Activated CD4-positive, alpha-beta memory T cell treated with anti-CD3 and anti-CD28 coated beads for 36 hours (primary cell): ENCODE results near the gene SRPK2. TPM values are rescaled to one million over a fixed set of nuclear protein-coding genes. Genes with fewer than 3 reads are reported as not detected.
A peak's percentile ranks its signal among the peaks of the same experiment; 100 is the strongest.

Experiments
- CTCF ChIA-PET: fragments of 350-600 bp; sonication (Branson Sonifier 250); formaldehyde crosslinking; loops from one replicate; lab custom pipeline; 2021; ENCODE audit warnings: antibody characterized with exemption, inconsistent platforms; lab: Charles Lee
- POLR2A ChIA-PET: fragments of 350-600 bp; sonication (Branson Sonifier 250); formaldehyde crosslinking; loops from one replicate; lab custom pipeline; 2021; ENCODE audit warnings: antibody characterized with exemption; lab: Charles Lee
- DNase-seq: peaks from one replicate; pipeline ENCODE4 v3.0.0-alpha.2; 2020
- H3K27ac Mint-ChIP-seq: one replicate; pipeline ENCODE4 v1.8.0; 2021; ENCODE audit warnings: mixed read lengths
- H3K27me3 Mint-ChIP-seq: one replicate; pipeline ENCODE4 v1.8.0; 2021; ENCODE audit warnings: mixed read lengths
- H3K36me3 Mint-ChIP-seq: one replicate; pipeline ENCODE4 v1.8.0; 2021; ENCODE audit warnings: mixed read lengths
- H3K4me1 Mint-ChIP-seq: one replicate; pipeline ENCODE4 v1.8.0; 2021; ENCODE audit warnings: low read depth, mixed read lengths
- H3K4me3 Mint-ChIP-seq: one replicate; pipeline ENCODE4 v1.8.0; 2021; ENCODE audit warnings: mild to moderate bottlenecking, mixed read lengths
- H3K9me3 Mint-ChIP-seq: one replicate; pipeline ENCODE4 v1.8.0; 2021; ENCODE audit warnings: mixed read lengths
- intact Hi-C: fragments of 100-400 bp; cut with micrococcal nuclease; formaldehyde crosslinking; loops from one replicate; pipeline ENCODE4 v1.15.1; 2023
- total RNA-seq, 2 experiments: library from RNA; stranded (reverse); gene quantifications; one replicate each; pipeline ENCODE4 v1.2.3, GENCODE V29; 2021

Gene SRPK2
- total RNA-seq, 2 experiments from 2014 or later, result 39.1 to 40.6 TPM

- peaks cover 63% of the 10 kb centered on the region for H3K4me1 Mint-ChIP-seq
- H3K27ac Mint-ChIP-seq, result no peak overlapping the region
- DNase-seq, result no peak
- no peaks in the 10 kb centered on the region for H3K27me3 Mint-ChIP-seq
- H3K36me3 Mint-ChIP-seq, result peaks cover 3% of the 10 kb centered on the region
- peaks cover 4% of the 10 kb centered on the region for H3K9me3 Mint-ChIP-seq
- no peak overlapping the region for H3K4me3 Mint-ChIP-seq
- intact Hi-C loops, result no loop called here
- ChIA-PET CTCF (interaction anchor here (0.6 kb wide), 1 partner anchor 120 kb away, joined by 3 read pairs; no protein-coding TSS in a partner anchor), POLR2A (no interaction called here)
Observed at GRCh38 chr7:105212212-105212611, 176.5 kb downstream of the SRPK2 start.

- Mint-ChIP-seq H3K36me3 (peaks cover 3% of the 10 kb centered on the region), H3K27ac (no peak overlapping the region), H3K4me1 (peaks cover 73% of the 10 kb centered on the region), H3K27me3 (no peaks in the 10 kb centered on the region), H3K9me3 (peaks cover 4% of the 10 kb centered on the region), H3K4me3 (peak overlapping the region; percentile 7)
- ChIA-PET POLR2A (interaction anchor here (0.8 to 0.9 kb wide), 2 partner anchors 8 to 135 kb away, joined by 3 read pairs; no protein-coding TSS in a partner anchor), CTCF (interaction anchor here (0.6 kb wide), 1 partner anchor 26 kb away, joined by 3 read pairs; no protein-coding TSS in a partner anchor)
- DNase-seq, result no peak
- intact Hi-C loops, result no loop called here
Observed at GRCh38 chr7:105210721-105211205, 178.0 kb downstream of the SRPK2 start.

- Mint-ChIP-seq H3K27me3 (no peaks in the 10 kb centered on the region), H3K9me3 (peaks cover 4% of the 10 kb centered on the region), H3K4me1 (peaks cover 73% of the 10 kb centered on the region), H3K4me3 (no peak overlapping the region), H3K36me3 (peaks cover 1% of the 10 kb centered on the region), H3K27ac (no peak overlapping the region)
- CTCF ChIA-PET, result no interaction called here
- no peak for DNase-seq
- POLR2A ChIA-PET, result interaction anchor here (0.8 to 0.9 kb wide), 2 partner anchors 9 to 135 kb away, joined by 3 read pairs; no protein-coding TSS in a partner anchor
- intact Hi-C loops, result loop anchor here (2.0 to 5.0 kb wide), 2 partner anchors 135 to 268 kb away; no protein-coding TSS in a partner anchor
Observed at GRCh38 chr7:105209870-105210269, 178.9 kb downstream of the SRPK2 start.

DNA sequence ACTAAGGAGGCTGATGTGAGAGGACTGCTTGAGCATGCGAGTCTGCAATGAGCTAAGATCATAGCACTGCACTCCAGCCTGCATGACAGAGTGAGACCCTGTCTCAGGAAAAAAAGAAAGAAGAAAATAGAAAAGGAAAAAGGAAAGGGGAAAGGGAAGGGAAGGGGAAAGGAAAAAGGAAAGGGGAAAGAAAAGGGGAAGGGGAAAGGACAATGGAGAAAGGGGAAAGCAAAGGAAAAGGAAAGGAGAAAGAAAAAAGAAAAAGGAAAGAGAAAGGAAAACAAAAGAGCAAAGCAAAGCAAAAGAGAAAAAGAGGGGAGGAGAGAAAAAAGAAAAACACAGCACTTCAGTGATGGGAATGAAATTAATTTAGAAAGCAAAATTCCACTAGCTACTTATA, 179.3 kb downstream of the SRPK2 start:
- Mint-ChIP-seq H3K27me3 (no peaks in the 10 kb centered on the region), H3K9me3 (peaks cover 4% of the 10 kb centered on the region), H3K27ac (peak overlapping the region; percentile 53), H3K4me3 (peak overlapping the region; percentile 53), H3K36me3 (peaks cover 1% of the 10 kb centered on the region), H3K4me1 (peaks cover 72% of the 10 kb centered on the region)
- intact Hi-C loops, result loop anchor here (2.0 to 5.0 kb wide), 2 partner anchors 135 to 267 kb away; no protein-coding TSS in a partner anchor
- DNase-seq, result no peak
- ChIA-PET POLR2A (interaction anchor here (0.7 kb wide), 1 partner anchor 10 kb away, joined by 4 read pairs; no protein-coding TSS in a partner anchor), CTCF (interaction anchor here (0.7 kb wide), 1 partner anchor 136 kb away, joined by 3 read pairs; no protein-coding TSS in a partner anchor)

- Mint-ChIP-seq H3K4me1 (peaks cover 62% of the 10 kb centered on the region), H3K36me3 (peaks cover 16% of the 10 kb centered on the region), H3K9me3 (peaks cover 4% of the 10 kb centered on the region), H3K27me3 (no peaks in the 10 kb centered on the region), H3K4me3 (no peak overlapping the region), H3K27ac (peak overlapping the region; percentile 45)
- ChIA-PET CTCF (interaction anchor here (0.6 kb wide), 1 partner anchor 97 kb away, joined by 3 read pairs; no protein-coding TSS in a partner anchor), POLR2A (no interaction called here)
- intact Hi-C loops, result loop anchor here (5.0 kb wide), 1 partner anchor 265 kb away; no protein-coding TSS in a partner anchor
- DNase-seq, result no peak
Observed at GRCh38 chr7:105206985-105207384, 181.7 kb downstream of the SRPK2 start.

DNA sequence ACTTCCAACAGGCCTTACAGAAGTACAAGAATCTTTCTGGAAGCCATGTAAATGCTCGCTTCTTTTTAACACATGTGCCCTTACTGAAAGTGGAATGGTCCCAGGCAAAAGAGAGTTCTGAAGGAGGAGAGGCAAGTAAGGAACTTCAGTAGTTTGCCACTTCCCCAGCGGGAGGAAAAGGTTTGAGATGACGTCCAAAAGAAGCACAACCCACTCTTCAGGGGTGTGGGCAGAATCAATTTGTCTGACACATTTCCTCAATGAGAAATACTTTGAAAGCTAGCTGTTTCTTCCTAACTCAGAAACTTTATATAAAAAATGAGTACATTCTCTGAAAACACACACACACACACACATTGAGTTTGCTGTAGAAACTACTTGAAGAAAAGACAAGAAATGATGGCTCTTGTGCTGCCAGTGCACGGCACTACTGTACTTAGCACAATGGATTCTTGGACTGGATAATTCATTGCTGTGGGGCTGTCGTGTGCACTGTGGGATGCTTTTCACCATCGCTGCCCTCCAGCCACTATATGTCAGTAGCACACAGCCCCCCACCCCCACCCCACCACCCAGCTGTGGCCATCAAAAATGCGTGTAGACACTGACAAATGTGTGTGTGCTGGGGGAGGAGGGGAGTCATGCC, 183.0 kb downstream of the SRPK2 start:
- peak; percentile 67 for DNase-seq
- H3K27ac Mint-ChIP-seq, result peak overlapping the region; percentile 85
- peaks cover 53% of the 10 kb centered on the region for H3K4me1 Mint-ChIP-seq
- peak overlapping the region; percentile 45 for H3K4me3 Mint-ChIP-seq
- ChIA-PET POLR2A (interaction anchor here (1.3 to 2.1 kb wide), 2 partner anchors 93 to 146 kb away, joined by 3 to 5 read pairs; no protein-coding TSS in a partner anchor), CTCF (interaction anchor here (1.4 kb wide), 2 partner anchors 9 to 91 kb away, joined by 3 read pairs; no protein-coding TSS in a partner anchor)
- intact Hi-C loops, result loop anchor here (1.0 to 5.0 kb wide), 5 partner anchors 64 to 263 kb away; no protein-coding TSS in a partner anchor
- H3K27me3 Mint-ChIP-seq, result no peaks in the 10 kb centered on the region
- peaks cover 23% of the 10 kb centered on the region for H3K36me3 Mint-ChIP-seq
- H3K9me3 Mint-ChIP-seq, result no peaks in the 10 kb centered on the region

- DNase-seq, result no peak
- H3K27ac Mint-ChIP-seq, result peak overlapping the region; percentile 85
- H3K4me1 Mint-ChIP-seq, result peaks cover 47% of the 10 kb centered on the region
- no peaks in the 10 kb centered on the region for H3K9me3 Mint-ChIP-seq
- intact Hi-C loops, result loop anchor here (1.0 to 5.0 kb wide), 5 partner anchors 64 to 263 kb away; no protein-coding TSS in a partner anchor
- ChIA-PET CTCF (interaction anchor here (1.4 kb wide), 2 partner anchors 10 to 92 kb away, joined by 3 read pairs; no protein-coding TSS in a partner anchor), POLR2A (interaction anchor here (1.3 to 2.1 kb wide), 2 partner anchors 94 to 147 kb away, joined by 3 to 5 read pairs; no protein-coding TSS in a partner anchor)
- H3K36me3 Mint-ChIP-seq, result peaks cover 29% of the 10 kb centered on the region
- no peaks in the 10 kb centered on the region for H3K27me3 Mint-ChIP-seq
- H3K4me3 Mint-ChIP-seq, result no peak overlapping the region
Observed at GRCh38 chr7:105204953-105205352, 183.8 kb downstream of the SRPK2 start.

- intact Hi-C loops, result loop anchor here (2.0 kb wide), 1 partner anchor 224 kb away; no protein-coding TSS in a partner anchor
- POLR2A ChIA-PET, result interaction anchor here (2.1 kb wide), 1 partner anchor 95 kb away, joined by 5 read pairs; no protein-coding TSS in a partner anchor
- H3K36me3 Mint-ChIP-seq, result peaks cover 29% of the 10 kb centered on the region
- no peaks in the 10 kb centered on the region for H3K9me3 Mint-ChIP-seq
- no peak overlapping the region for H3K27ac Mint-ChIP-seq
- DNase-seq, result no peak
- H3K27me3 Mint-ChIP-seq, result no peaks in the 10 kb centered on the region
- CTCF ChIA-PET, result interaction anchor here (0.9 to 1.4 kb wide), 3 partner anchors 11 to 93 kb away, joined by 3 read pairs; no protein-coding TSS in a partner anchor
- H3K4me3 Mint-ChIP-seq, result no peak overlapping the region
- peaks cover 44% of the 10 kb centered on the region for H3K4me1 Mint-ChIP-seq
Observed at GRCh38 chr7:105204520-105204919, 184.2 kb downstream of the SRPK2 start.

- Mint-ChIP-seq H3K27ac (no peak overlapping the region), H3K36me3 (peaks cover 32% of the 10 kb centered on the region), H3K27me3 (no peaks in the 10 kb centered on the region), H3K4me3 (no peak overlapping the region), H3K4me1 (peaks cover 33% of the 10 kb centered on the region), H3K9me3 (no peaks in the 10 kb centered on the region)
- POLR2A ChIA-PET, result no interaction called here
- intact Hi-C loops, result no loop called here
- no peak for DNase-seq
- CTCF ChIA-PET, result no interaction called here
Observed at GRCh38 chr7:105202616-105203015, 186.1 kb downstream of the SRPK2 start.

DNA sequence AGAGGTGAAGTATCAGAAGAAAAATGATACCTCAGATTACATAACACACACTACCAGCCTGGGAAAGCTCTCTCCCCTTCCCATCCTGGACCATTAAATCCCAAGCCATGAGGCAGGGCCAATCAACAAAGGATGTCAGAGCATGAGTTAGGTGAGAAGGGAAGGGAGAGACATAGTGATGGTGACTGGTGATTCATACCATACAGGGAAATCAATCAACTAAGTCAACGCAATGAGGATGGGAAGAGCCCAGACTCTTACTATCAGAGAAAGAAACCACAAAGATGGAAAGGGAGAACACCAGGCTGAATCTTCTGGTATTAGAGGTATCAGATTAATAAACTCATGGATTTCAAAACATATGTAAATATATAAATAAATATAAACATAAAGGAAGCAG, 189.3 kb downstream of the SRPK2 start:
- no peak overlapping the region for H3K4me3 Mint-ChIP-seq
- intact Hi-C loops, result no loop called here
- H3K4me1 Mint-ChIP-seq, result peaks cover 12% of the 10 kb centered on the region
- DNase-seq, result no peak
- H3K36me3 Mint-ChIP-seq, result peaks cover 36% of the 10 kb centered on the region
- H3K27me3 Mint-ChIP-seq, result no peaks in the 10 kb centered on the region
- POLR2A ChIA-PET, result interaction anchor here (0.5 kb wide), 1 partner anchor 10 kb away, joined by 4 read pairs; no protein-coding TSS in a partner anchor
- CTCF ChIA-PET, result no interaction called here
- H3K9me3 Mint-ChIP-seq, result no peaks in the 10 kb centered on the region
- no peak overlapping the region for H3K27ac Mint-ChIP-seq

DNA sequence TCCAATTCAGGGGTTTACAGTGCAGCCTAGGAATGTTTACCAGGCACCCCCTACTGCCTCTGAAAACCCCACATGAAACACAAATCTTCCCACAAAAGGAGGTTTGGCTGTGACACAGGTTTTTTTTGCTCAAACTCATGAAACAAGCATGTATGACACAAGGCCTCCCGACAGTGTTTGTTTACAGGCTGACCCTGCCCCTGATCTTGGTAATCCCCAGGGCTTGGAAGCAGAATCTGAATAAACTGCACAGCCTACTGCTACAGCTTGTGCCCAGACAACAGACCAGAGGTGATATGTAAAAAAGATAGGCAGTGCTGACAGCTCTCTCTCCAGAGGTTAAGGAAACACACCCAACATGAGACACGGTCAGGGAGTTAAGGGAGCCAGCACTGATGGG, 190.5 kb downstream of the SRPK2 start:
- Mint-ChIP-seq H3K9me3 (no peaks in the 10 kb centered on the region), H3K4me1 (peaks cover 12% of the 10 kb centered on the region), H3K27ac (no peak overlapping the region), H3K36me3 (peaks cover 29% of the 10 kb centered on the region), H3K4me3 (no peak overlapping the region), H3K27me3 (no peaks in the 10 kb centered on the region)
- POLR2A ChIA-PET, result no interaction called here
- DNase-seq, result no peak
- intact Hi-C loops, result no loop called here
- CTCF ChIA-PET, result no interaction called here

DNA sequence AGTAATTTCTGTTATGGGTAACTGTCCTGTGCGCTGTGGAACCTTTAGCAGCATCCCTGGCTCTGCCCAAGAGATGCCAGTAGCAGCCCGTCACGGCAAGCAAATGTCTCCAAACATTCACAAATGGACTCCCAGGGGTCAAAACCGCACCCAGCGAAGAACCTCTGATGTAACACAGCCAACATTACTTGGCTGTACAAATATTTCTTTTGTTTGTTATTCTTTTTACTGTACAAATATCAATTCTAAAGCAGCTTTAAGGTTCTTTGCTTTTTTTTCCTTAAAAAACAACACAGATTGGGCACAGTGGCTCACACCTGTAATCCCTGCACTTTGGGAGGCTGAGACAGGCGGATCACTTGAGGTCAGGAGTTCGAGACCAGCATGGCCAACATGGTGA, 192.2 kb downstream of the SRPK2 start:
- Mint-ChIP-seq H3K4me3 (no peak overlapping the region), H3K27ac (no peak overlapping the region), H3K27me3 (no peaks in the 10 kb centered on the region), H3K36me3 (peaks cover 17% of the 10 kb centered on the region), H3K9me3 (no peaks in the 10 kb centered on the region), H3K4me1 (peaks cover 9% of the 10 kb centered on the region)
- POLR2A ChIA-PET, result interaction anchor here (0.6 kb wide), 1 partner anchor 56 kb away, joined by 3 read pairs; no protein-coding TSS in a partner anchor
- DNase-seq, result no peak
- intact Hi-C loops, result no loop called here
- CTCF ChIA-PET, result no interaction called here
